Keratinocyte (primary cell): Measurements from ENCODE around the gene CD1E. TPM values are rescaled to one million over a fixed set of nuclear protein-coding genes. Genes with fewer than 3 reads are reported as not detected.

Source experiments
- DNase-seq: peaks from one replicate; pipeline ENCODE4 v3.0.0-alpha.2; 2011; ENCODE audit warnings: low read depth, missing footprints, low spot score
- FAIRE-seq: peaks from 2 replicates; lab custom pipeline; 2011; peaks lifted over from hg19 to GRCh38; lab: Jason Lieb, UNC
- H2AFZ ChIP-seq: 2 replicates; pipeline ENCODE4 v1.6.0; 2012; ENCODE audit warnings: low read length, control low read depth, inconsistent platforms; ENCODE audit not compliant: control insufficient read depth
- H3K27ac ChIP-seq: 2 replicates; pipeline ENCODE4 v1.5.1; 2011; ENCODE audit warnings: low read length; ENCODE audit not compliant: control insufficient read depth, insufficient read depth
- H3K27me3 ChIP-seq: 3 replicates; pipeline ENCODE4 v1.6.0; 2011; ENCODE audit warnings: low read length; ENCODE audit not compliant: control insufficient read depth, insufficient read depth; ENCODE audit errors: extremely low read depth
- H3K36me3 ChIP-seq, 2 experiments: 2 replicates in 1 of 2; 3 replicates in 1 of 2; pipeline ENCODE4 v1.5.1; 2011; ENCODE audit warnings: low read length in 2 of 2, mild to moderate bottlenecking in 1 of 2; ENCODE audit not compliant: control insufficient read depth in 2 of 2, insufficient read depth in 2 of 2; ENCODE audit errors: extremely low read depth in 1 of 2
- H3K4me1 ChIP-seq: 3 replicates; pipeline ENCODE4 v1.5.1; 2011; ENCODE audit warnings: low read length; ENCODE audit not compliant: control insufficient read depth, insufficient read depth; ENCODE audit errors: extremely low read depth
- H3K4me2 ChIP-seq: 3 replicates; pipeline ENCODE4 v1.6.0; 2011; ENCODE audit warnings: low read depth, low read length; ENCODE audit not compliant: control insufficient read depth, insufficient read depth; ENCODE audit errors: extremely low read depth
- H3K4me3 ChIP-seq, 3 experiments: fragments of 200-600 bp in 1 of 3; sonication (generic) in 1 of 3; 2 replicates in 2 of 3; 3 replicates in 1 of 3; pipeline ENCODE4 v1.5.1; 2011 to 2016; ENCODE audit warnings: low read length in 3 of 3, mild to moderate bottlenecking in 3 of 3, control low read depth in 2 of 3, inconsistent platforms in 1 of 3, low read depth in 1 of 3, mixed read lengths in 1 of 3, mixed run types in 1 of 3, moderate library complexity in 1 of 3; ENCODE audit not compliant: control insufficient read depth in 2 of 3, insufficient read depth in 2 of 3; ENCODE audit errors: extremely low read depth in 1 of 3
- H3K79me2 ChIP-seq: 2 replicates; pipeline ENCODE4 v1.6.0; 2012; ENCODE audit warnings: low read length; ENCODE audit not compliant: control insufficient read depth, insufficient read depth
- H3K9ac ChIP-seq: 3 replicates; pipeline ENCODE4 v1.6.0; 2011; ENCODE audit warnings: low read length; ENCODE audit not compliant: control insufficient read depth, insufficient read depth; ENCODE audit errors: extremely low read depth
- H3K9me1 ChIP-seq: 3 replicates; pipeline ENCODE4 v1.6.0; 2011; ENCODE audit warnings: low read length; ENCODE audit not compliant: control insufficient read depth, insufficient read depth; ENCODE audit errors: extremely low read depth
- H3K9me3 ChIP-seq: 2 replicates; pipeline ENCODE4 v1.5.1; 2012; ENCODE audit warnings: low read depth, low read length; ENCODE audit not compliant: control insufficient read depth
- H4K20me1 ChIP-seq: 3 replicates; pipeline ENCODE4 v1.6.0; 2011; ENCODE audit warnings: low read length; ENCODE audit not compliant: control insufficient read depth, insufficient read depth; ENCODE audit errors: extremely low read depth
- CTCF ChIP-seq, 3 experiments: IDR thresholded peaks in 1 of 3; conservative IDR thresholded peaks in 1 of 3; optimal IDR thresholded peaks in 1 of 3; 2 replicates in 2 of 3; 3 replicates in 1 of 3; pipeline versions ENCODE3 to v1.5.1; 2011; ENCODE audit warnings: low read length in 3 of 3, mild to moderate bottlenecking in 3 of 3, moderate library complexity in 2 of 3, control low read depth in 1 of 3, inconsistent platforms in 1 of 3; ENCODE audit not compliant: insufficient read depth in 2 of 3; ENCODE audit errors: extremely low read depth in 1 of 3
- EZH2 ChIP-seq: IDR thresholded peaks from one replicate; pipeline ENCODE4 v1.6.1; 2012; ENCODE audit warnings: inconsistent platforms, mild to moderate bottlenecking, low read length, moderate library complexity
- dilution Hi-C: fragments of 300-500 bp; cut with MboI; formaldehyde crosslinking; loops from one replicate; pipeline ENCODE4 v1.7.0; 2020; ENCODE audit warnings: low sequenced_read_pairs; ENCODE audit not compliant: extremely low pct_ligation_motif_present
- polyA plus RNA-seq, 5 experiments: library from polyadenylated mRNA; depleted of rRNA in 3 of 5; stranded (reverse) in 3 of 5; stranded (forward) in 1 of 5; unstranded in 1 of 5; fragments of >200 nt; gene quantifications; 1 replicate in 1 of 5; 2 replicates in 3 of 5; 3 replicates in 1 of 5; pipeline versions ENCODE4 v1.2.1 to v1.2.3, GENCODE V29; 2011 to 2012; ENCODE audit warnings: missing spikeins in 2 of 5, low read depth in 1 of 5, low replicate concordance in 1 of 5

CD1E gene
- polyA plus RNA-seq, 1 donor (not counting 4 experiments of a cell fraction or from before 2014, with no cell fraction given), result not detected

DNA sequence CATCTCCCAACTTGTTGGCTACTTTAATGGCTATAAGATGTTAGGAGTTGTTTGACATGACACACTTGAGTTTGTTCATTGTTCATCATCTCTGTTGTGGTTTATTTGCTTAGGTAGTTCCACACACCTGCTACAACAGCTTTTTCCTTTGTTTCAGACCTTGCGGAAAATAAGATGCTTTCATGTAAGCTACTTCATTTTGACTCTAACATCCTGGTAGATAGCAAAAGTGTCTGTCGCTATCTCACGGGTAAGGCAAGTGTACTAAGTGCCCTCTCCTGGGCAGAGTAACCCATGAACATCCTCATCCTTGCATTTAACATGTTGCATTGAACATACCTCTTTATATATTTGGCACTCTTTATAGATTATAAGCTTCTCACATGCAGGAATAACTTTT is 47.2 kb downstream of the CD1E start:
- DNase-seq (no peak), FAIRE-seq (no peak)
- TF ChIP-seq CTCF (optimal IDR thresholded peaks at IDR 0.05 in 1 of 3, IDR thresholded peaks at IDR 0.05 in 1 of 3, conservative IDR thresholded peaks at IDR 0.05 in 1 of 3; ENCODE audit: extremely low read depth in 1 of 3, insufficient read depth in 2 of 3, low read length in 3 of 3) (no peak), EZH2 (no peak)
- no peaks in the 10 kb centered on the region for H3K4me1 ChIP-seq
- no peaks in the 10 kb centered on the region for H3K36me3 ChIP-seq
- no peaks in the 10 kb centered on the region for H3K27me3 ChIP-seq
- no peak overlapping the region for H3K9ac ChIP-seq
- no peak overlapping the region for H3K4me2 ChIP-seq
- dilution Hi-C loops, result no loop called here
- H3K79me2 ChIP-seq, result no peaks in the 10 kb centered on the region
- H4K20me1 ChIP-seq, result no peaks in the 10 kb centered on the region
- no peaks in the 10 kb centered on the region for H3K9me1 ChIP-seq
- no peak overlapping the region for H3K27ac ChIP-seq
- no peak overlapping the region for H3K4me3 ChIP-seq
- no peak overlapping the region for H2AFZ ChIP-seq
- no peaks in the 10 kb centered on the region for H3K9me3 ChIP-seq

GRCh38 chr1:158407092-158407491 is 53.4 kb downstream of the CD1E start:
- no peak overlapping the region for H2AFZ ChIP-seq
- dilution Hi-C loops, result no loop called here

More at GRCh38 chr1:158407092-158407491, 53.4 kb downstream of the CD1E start:
- Histone ChIP-seq H3K79me2 (no peaks in the 10 kb centered on the region), H3K4me1 (no peaks in the 10 kb centered on the region), H3K4me3 (no peak overlapping the region), H3K9me3 (no peaks in the 10 kb centered on the region), H3K27me3 (no peaks in the 10 kb centered on the region), H3K9ac (no peak overlapping the region), H4K20me1 (no peaks in the 10 kb centered on the region), H3K36me3 (no peaks in the 10 kb centered on the region), H3K9me1 (no peaks in the 10 kb centered on the region), H3K4me2 (no peak overlapping the region), H3K27ac (no peak overlapping the region)
- no peak for DNase-seq
- TF ChIP-seq CTCF (optimal IDR thresholded peaks at IDR 0.05 in 1 of 3, IDR thresholded peaks at IDR 0.05 in 1 of 3, conservative IDR thresholded peaks at IDR 0.05 in 1 of 3; ENCODE audit: extremely low read depth in 1 of 3, insufficient read depth in 2 of 3, low read length in 3 of 3), result no peak
- TF ChIP-seq EZH2, result no peak
- FAIRE-seq, result no peak

Other genes starting within 250 kb of the CD1E start
- gene CD1D, start 173.0 kb upstream of the CD1E start, polyA plus RNA-seq, result 2.5 to 3.0 TPM (median 2.8 TPM) in 3 replicates
- gene CD1A, start 99.5 kb upstream of the CD1E start, polyA plus RNA-seq, result not detected in 3 replicates
- not detected in 3 replicates for gene CD1C, start 64.0 kb upstream of the CD1E start, polyA plus RNA-seq
- gene CD1B, start 22.4 kb upstream of the CD1E start, polyA plus RNA-seq, result not detected in 3 replicates
- gene OR10T2, start 45.6 kb downstream of the CD1E start, polyA plus RNA-seq, result not detected in 3 replicates
- gene OR10K2, start 72.3 kb downstream of the CD1E start, polyA plus RNA-seq, result not detected in 3 replicates
- not detected in 3 replicates for gene OR10K1, start 107.9 kb downstream of the CD1E start, polyA plus RNA-seq
- not detected in 3 replicates for gene OR10R2, start 118.3 kb downstream of the CD1E start, polyA plus RNA-seq
- gene OR6Y1, start 200.5 kb downstream of the CD1E start, polyA plus RNA-seq, result not detected in 3 replicates
- not detected in 3 replicates for gene OR6P1, start 216.7 kb downstream of the CD1E start, polyA plus RNA-seq
- not detected in 3 replicates for gene OR10X1, start 226.0 kb downstream of the CD1E start, polyA plus RNA-seq